ENCODE data around the gene ZAP70.

GRCh38 chr2:97763176-97763845 lies 49.9 kb downstream of the ZAP70 start:
- TF ChIP-seq GATA2 (IDR thresholded peaks at IDR 0.05; ENCODE audit: low read depth, low read length) (no peak), GATA3 (IDR thresholded peaks at IDR 0.05; ENCODE audit: low read depth, low read length) (no peak)

Measured in SH-SY5Y (cell line).